Fibroblast of skin of left quadriceps (primary cell): ENCODE measurements around the gene SSTR5.

ENCODE experiments used
- DNase-seq, 2 experiments: peaks; one replicate each; pipeline ENCODE4 v3.0.0-alpha.2; 2013; ENCODE audit warnings: low read depth in 2 of 2

Gene SSTR5

DNA sequence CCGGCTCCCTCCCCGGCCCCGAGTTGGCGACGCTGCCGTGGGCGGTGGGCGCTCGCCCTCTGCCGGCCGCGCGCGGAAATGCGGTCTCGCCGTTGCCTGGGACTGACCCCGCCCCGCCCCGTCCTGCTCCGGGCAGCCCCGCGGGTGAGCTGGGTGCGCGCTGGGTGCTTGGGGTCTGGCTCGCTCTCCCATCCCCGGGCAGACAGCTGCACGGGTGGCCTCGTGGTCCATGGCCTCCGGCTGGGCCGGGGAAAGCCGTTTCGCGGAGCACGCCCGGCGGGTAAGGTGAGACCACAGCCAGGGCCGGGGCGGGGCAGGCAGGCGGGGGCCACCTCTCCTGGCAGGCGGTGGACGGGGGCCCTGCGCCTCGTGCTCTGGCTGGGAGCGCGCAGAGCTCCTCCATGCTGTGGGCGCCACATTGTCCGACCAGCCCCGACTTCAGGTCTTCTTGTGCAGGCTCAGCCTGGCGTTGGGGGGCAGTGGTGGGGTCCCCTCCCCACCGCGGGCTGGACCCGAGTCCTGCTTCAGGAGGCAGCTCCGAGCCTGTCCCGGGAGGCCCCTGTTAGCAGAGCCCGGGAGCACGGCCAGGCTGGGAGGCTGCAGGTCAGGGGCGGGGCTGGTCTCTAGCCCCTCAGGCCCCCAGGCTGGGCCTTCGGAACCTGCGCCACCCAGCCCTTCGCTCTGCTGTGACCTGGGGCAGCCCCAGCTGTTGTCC is 30.5 kb downstream of the SSTR5 start:
- peak in 1 of 2 experiments; percentile 3 for DNase-seq

DNA sequence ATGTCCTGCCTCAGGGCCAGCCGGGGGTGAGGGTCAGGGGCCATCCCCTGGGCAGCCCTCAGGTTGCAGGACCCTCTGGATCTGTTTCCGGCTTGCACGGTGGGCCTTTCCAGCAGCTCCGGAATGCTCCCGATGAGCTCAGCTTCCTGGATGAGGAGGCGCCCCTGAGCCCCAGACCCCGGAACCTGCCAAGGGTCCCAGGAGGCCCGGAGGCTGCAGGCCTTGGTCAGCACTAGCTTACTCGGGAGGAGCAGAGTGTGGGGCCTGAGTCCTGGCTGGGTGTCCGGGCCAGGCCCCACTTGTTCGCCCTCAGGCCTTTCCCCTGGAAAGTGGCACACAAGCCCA is 31.1 kb downstream of the SSTR5 start:
- DNase-seq, result no peak

DNA sequence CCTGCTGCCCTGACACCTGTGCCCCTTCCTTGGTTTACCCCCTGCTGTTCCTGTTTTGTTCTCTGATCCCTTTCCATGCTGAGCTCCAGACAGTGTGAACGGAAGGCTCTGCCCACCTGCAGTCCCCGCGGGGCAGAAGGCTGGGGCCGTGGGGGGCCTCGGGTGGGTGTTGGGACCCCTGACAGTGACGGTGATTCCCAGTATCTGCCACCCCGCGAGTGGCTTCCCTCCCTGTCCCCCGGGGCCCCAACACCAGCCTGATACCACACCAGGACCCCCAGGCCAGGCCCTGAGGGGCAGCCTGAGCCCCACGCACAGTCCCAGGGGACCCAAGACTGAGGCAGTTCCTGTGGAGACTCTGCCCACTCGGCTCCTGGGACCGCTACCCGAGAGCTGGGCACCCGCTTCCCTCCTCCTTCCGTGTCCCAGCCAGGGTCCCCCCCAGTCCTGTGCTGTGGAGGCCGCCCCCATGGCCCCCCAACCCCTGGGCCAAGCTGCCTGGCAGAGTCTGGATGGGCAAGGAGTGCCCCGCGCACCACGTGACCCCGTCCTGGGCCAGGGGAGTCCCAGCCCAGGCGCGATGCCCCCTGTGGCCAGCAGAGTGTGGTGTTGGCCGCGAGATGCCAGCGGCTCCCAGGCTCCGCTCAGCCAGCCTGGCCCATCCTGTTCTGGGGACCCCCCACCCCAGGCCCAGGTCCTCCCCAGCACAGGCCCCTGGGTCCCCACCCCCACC is 33.5 kb downstream of the SSTR5 start:
- peak in 1 of 2 experiments; percentile 2 for DNase-seq

DNA sequence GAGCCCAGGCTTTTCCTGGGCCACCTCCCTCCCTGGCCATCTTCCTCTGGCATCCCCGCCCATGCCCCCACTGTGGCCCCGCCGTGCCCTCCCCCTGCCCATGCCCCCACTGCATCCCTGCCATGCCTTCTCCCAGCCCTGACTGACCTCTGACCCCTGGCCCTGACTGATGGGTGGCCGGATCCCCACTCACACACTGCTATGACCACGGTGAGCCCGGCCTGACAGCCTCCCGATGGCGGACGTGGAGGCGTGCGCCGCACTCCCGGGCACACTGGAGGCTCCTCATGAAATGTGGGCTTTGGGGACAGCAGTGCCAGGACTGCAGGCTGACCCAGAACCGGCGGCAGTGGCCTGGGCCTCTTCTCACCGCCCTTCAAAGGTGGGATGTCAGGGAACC is 34.1 kb downstream of the SSTR5 start:
- DNase-seq, result no peak

DNA sequence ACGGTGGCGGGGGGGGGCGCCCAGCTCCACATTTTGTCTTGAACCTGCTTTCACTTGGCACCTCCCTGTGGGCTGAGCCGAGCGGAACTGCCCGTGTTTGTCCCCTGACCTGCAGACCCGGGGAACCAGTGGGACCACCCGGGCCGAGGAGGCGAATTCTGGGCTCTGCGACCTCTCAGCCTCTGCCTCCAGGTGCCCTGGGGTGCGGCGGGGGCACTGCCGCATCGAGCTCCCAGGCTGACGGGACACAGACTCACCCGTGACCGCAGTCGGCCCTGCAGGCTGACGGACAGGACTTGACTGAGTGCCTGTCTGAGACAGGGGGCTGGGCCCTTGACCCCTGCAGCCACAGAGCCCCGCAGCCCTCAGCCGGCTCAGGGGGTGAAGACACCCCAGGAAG is 34.6 kb downstream of the SSTR5 start:
- no peak for DNase-seq

DNA sequence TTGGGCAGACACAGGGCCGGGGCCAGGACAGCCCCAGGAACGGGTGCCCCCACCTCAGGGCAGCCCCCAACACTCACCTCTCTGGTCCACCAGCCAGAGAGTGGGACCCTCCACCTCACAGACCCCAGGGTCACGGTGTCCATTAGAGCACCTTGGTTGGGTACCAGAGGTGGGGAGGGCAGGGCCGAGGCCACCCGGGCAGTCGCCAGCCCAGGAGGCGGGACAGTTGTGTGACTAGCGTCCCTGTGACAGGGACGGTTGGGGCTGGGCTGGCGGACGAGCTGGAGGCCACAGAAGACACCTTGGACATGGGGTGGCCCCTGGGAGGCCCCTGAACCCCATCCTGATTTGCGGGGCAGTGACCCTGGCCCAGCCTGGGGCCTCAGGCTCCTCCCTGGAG is 35.2 kb downstream of the SSTR5 start:
- no peak for DNase-seq

DNA sequence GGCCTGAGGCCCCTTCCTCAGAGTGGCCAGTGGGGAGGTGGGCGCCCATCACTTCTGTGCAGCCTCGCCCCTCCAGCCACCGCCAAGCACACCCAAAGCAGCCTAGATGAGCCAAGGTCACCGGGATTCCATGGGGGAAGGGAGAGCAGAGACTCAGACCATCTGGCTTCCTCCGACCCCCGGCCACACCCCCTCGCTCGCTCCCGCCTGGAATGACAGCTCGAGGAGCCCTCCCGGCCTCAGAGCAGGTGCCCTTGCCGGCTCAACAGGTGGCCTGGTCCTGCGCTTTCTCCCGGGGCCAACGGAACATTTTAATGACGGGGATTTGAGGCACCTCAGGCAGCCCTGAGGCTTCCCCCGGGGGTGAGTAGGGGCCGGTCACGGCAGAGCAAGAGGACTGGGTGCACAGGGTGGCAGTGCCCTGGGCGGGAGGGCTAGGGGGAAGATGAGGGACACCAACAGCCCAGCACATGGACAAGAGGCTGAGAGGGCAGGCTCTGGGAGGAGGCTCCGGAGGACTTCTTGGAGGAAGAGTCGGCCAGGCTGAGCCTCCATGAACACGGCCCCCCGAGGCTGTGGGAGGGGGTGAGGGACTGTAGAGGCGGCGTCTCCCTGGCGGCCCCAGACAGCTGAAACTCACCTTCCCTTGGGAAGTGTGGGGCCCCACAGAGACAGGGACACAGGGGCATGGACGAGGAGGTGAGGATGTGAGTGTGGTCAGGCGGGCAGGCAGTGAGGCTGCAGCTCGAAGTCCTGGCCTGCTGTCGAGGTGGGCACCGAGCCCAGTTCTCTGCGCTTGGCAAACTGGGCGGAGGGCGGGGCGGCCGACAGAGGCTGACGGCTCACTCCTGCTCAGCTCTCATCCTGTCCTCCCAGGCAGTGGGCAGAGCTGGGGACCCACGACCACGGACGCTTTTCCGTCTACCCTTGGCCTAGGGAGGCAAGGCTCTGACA is 36.0 kb downstream of the SSTR5 start:
- no peak for DNase-seq

DNA sequence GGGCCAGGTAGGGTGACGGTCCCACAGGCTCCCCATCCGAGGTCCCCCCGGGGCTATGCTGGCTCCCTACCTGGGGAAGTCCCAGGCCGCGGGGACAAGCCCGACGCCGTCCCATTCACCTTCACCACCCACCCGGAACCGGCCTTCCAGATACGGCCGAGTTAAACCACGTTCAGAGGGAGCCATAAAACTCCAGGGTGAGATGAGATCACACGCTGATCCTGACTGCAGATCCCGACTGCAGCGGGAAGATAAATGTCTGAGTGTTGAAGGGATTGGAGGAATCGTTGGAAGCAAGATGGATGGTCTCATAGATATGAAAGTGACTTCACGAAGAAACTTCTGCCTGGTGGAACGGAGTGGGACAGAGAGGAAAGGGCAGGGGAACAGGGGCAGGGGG is 37.1 kb downstream of the SSTR5 start:
- no peak for DNase-seq

DNA sequence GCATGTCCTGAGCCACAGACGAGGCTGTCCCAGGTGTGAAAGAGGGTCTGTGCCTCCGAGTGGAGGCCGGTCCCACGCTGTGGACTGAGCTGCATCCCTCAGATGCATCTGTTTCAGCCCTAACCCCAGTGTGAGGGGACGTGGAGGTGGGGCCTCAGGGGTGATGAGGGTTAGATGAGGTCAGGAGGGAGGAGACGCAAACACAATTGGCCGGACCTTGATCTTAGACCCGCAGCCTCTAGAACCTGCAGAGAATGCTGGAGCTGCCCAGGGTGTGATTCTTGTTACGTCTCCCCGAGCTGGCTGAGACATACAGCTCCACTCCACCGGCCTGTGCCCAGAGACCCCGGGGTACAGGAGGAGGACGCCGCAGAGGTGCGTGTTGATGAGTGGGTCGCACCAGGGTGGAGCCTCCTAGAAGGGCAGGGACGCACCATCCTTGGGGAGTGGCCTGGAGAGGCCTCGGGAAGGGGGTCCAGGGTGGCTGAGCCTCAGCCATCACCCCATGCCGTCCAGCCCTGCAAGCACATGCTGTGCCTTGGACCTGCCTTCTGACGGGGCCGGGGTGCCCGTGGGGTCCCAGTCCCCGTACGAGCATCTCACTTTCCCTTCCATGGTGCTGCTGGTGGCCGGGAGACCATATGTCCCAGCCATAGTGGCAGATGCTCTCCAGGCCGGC is 40.1 kb downstream of the SSTR5 start:
- DNase-seq, result no peak

DNA sequence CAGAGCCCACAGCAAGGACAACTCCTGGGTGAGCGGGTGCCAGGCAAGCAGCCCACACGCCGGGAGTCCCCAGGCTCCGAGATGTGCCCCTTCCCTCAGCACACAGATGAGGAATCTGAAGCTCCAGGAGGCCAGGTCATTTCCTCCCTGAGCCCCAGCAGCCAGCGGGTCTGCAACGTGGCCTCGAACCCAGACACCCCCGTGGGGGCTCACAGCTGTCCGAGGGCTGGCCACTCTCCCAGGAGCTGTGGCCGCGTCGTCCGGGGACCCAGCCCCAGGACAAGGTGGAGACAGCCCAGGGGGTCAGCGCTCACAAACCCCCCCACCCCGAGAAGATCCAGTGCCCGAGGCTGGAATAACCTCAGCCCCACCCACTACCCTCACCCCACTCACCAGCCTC is 40.9 kb downstream of the SSTR5 start:
- DNase-seq, result no peak

DNA sequence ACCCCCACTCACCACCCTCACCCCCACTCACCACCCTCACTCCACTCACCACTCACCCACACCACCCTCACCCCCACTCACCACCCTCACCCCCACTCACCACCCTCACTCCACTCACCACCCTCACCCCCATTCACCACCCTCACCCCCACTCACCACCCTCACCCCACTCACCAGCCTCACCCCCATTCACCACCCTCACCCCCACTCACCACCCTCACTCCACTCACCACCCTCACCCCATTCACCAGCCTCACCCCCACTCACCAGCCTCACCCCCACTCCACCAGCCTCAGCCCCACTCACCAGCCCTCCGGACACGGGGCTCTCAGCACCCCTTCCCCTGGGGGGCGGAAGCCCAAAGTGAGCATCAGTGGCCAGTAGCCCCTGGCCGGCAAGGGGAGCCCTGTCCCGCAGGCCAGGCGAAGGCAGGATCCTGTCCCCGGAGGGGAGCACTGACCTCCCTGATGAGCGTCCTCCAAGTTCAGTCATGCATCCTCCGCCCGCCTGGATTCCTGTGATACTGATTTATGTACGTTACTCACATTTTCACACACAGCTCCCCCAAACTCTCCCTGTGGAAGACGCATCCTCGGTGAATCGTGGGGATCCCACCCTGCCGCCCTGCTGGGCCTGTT is 41.5 kb downstream of the SSTR5 start:
- DNase-seq, result no peak

DNA sequence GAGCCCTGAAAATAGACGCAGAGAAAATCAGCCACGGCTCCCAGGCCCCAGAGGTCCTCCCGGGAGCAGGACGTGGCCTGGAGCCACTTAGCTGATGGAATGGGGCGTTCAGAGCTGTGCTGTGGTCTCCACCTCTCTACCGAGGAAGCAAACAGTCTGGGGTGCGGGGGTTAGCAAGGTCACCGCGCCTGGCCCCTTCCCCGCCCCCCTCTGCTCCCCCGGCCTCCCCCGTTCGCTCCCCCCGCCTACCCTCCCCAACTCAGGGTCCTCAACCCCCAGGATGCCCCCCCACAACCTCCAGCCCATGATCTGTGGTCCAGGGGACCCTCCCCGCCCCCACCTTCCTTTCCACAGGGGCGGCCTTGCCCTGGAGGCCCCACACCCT is 44.1 kb downstream of the SSTR5 start:
- no peak for DNase-seq

DNA sequence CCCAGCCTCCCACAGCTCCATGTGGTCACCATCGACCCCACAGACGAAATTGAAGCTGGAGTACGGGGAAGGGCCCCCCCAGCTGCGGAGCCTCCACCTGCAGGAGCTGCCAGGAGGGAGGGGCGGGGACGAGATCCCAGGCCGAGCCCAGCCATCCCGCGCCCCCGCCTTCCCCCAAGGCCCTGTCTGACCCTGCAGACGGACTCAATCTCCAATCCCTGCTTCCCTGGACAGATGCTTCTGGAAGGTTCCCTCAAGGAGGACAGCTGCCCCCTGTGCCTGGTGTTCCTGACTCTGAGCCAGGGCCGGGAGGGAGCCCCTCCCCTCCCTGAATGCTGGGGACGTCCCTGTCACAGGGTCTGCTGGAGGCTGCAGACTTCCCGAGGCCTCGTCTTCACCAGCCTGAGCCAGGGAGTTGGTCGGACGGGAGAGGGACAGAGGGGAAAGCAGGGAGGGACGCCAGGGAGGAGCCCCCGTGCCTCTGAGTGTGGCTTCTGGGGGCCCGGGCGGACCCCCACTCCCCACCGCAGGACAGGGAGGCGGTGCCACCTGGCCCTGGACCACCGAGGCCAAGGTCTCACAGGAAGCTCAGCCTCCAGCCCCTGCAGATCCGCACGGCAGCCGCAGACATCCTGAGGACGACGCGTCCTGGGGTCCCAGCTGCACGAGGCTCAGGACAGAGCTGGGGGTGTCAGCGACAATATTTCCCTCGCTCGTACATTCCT is 44.8 kb downstream of the SSTR5 start:
- no peak for DNase-seq

DNA sequence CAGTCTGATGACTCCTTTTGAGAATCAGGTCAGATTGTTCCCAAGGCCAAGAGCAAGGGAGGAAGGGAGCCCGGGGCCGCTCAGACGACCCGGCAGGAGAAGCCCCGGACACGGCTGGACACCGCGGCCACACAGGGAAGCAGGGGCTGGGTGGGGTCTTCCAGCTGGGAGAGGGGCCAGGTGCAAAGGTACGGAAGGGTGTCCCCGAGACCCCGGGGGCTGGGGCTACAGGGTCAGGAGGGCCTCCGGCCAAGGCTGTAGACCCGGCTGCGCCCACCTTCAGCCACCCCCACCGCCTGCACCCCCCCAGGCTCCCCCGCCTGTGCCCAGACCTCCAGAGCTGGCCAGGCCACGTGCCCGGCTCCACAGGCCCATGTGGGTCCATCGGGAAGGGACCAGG is 45.4 kb downstream of the SSTR5 start:
- DNase-seq, result no peak

DNA sequence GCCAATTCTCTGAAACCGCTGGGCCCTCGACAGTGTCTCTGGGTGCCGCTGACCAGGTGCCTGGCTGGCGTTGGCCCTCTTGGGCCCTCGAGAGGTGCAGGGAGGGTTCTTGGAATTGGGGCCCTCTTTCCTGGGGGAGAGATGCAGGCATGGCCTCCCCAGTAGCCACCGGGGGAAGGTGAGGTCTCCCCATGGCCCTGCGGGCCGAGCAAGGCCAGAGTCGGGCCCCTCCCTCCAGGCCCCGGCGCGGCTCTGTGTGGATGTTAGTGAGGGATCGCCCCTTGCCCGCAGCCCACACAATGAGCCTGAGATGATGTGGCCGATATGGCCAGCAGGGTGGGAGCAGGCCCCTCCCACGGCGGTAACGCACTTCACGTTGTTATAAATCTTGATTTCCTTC is 46.6 kb downstream of the SSTR5 start:
- no peak for DNase-seq

DNA sequence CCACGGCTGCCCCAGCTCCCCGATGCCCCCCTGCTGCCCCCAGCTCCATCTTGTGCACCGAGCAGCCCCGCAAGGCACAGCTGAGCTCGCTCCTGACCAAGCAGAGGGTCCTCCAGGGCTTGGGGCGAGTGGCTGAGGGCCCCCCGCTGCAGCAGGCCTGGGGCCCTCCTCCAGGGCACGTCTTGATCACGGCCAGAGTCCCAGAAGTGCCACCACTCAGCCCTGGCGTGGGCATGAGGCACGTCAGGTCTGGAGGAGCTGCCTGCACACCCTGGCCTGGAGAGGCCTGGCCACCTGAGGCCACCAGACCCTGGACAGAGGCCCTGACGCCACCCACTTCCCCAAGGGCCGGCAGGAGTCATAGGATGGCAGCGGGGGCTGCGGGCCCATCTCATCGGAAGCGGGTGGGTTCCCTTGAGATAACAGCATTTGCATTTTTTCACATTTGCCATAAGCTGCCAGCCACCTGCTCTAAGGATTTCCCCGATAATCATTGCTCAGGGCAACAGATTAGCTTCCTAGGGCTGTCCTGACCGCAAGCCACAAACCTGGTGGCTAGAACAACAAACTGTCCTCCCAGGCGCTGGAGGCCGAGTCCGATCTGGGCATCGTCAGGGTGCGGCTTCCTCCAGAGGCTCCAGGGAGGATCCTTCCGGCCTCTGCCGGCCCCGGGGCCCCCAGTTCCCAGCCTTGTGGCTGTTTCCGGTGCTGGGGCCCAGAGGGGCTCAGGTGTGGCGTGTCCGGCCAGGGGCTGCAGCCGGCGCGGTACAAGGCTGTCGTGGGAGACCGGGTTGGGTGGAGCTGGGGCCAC is 47.4 kb downstream of the SSTR5 start:
- DNase-seq, result no peak

DNA sequence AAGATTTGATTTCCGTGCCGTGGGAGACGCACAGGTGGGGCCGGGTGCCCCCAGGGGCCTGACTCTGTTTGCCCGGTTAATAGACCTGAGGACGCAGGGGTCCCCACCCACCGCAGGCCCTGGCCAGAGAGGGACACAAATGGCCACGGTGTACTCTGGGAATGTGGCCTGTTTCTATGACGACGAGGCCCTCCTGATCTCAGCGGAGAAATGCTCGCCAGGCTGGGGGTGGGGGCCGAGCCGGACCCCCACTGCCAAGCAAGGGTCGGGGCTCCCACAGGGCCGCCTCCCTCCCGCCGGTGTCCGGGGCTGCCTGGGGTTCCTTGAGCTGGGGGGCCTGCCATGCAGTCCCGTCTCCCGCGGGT is 48.0 kb downstream of the SSTR5 start:
- DNase-seq, result no peak

DNA sequence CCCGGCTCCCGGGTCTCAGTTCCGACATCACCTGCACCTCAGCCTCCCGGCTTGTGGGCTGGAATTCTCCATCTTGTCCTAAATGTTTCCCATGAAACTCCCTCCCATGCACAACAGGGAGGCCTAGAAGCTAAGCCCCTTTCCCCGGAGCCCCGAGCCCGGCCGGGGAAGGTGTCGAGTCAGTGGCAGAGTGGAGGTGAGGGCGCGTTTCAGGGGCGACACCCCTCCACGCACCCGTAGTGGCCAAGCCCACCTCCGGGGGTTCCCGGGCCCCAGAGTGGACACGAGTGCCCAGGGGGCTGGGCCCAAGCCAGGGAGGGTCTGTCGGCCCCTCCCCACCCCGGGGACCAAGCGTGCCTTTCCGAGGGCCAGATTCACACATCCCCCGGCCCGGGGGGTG is 48.5 kb downstream of the SSTR5 start:
- no peak for DNase-seq

DNA sequence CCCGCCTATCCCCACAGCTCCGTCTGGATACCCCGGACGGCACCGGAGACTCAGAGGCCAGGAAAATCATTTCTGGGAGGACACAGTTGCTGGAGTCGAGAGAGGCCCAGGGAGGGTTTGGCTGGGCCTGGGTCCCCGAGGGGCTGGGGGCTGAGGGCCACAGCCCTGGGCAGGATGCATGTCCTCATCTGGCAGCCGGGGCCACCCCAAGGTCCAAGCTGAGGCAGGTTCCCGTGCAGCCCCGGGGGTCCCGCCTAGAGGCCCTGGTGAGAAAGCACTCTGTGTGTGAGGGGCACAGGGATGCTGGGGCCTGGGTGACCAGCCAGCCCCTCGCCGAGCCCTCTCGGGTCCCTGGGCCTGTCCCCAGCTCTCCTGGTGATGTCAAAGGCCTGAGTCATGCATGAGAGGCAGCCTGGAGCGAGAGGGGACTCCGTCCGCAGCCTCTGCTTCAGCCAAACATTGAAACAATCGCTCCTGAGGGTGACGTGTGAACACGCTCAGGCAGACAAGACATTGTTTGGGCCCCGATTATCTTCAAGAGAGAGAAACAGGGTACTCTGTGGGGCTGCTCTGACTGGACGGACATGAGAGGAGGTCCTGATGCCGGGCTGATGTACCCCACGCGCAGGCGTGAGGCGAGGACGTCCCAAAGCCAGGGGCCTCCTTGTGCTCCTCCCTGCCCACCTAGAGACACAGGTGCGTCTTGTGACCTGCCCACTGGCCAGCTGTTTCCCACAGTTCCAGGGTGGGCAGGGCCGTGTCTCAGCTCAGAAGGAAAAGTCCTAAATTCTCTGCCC is 49.3 kb downstream of the SSTR5 start:
- DNase-seq, result no peak
